IgD-negative memory B cell (primary cell): ENCODE measurements around the gene CNOT10. TPM values are rescaled to one million over a fixed set of nuclear protein-coding genes. Genes with fewer than 3 reads are reported as not detected.

Experiments
- polyA plus RNA-seq: library from polyadenylated mRNA; unstranded; fragments of 300-500 nt; fragmentation: Illumina TruSeq; gene quantifications from one replicate; pipeline ENCODE4 v1.2.3, GENCODE V29; 2021

CNOT10 gene
- polyA plus RNA-seq, 1 donor from 2014 or later, result 23.1 TPM

Other genes starting within 250 kb of the CNOT10 start
- 125 TPM for gene CMTM6, start 182.3 kb upstream of the CNOT10 start, polyA plus RNA-seq
- 24.6 TPM for gene DYNC1LI1, start 114.3 kb upstream of the CNOT10 start, polyA plus RNA-seq
- not detected for gene TRIM71, start 132.8 kb downstream of the CNOT10 start, polyA plus RNA-seq